HCT116 (cell line): ENCODE measurements around the gene SLIT1. TPM values are rescaled to one million over a fixed set of nuclear protein-coding genes. Genes with fewer than 3 reads are reported as not detected.

ENCODE experiments used
- ATAC-seq: fragments of 200-7000 bp; cut with Tn5 transposase; 2 replicates; pipeline ENCODE4 v1.9.1; 2020; ENCODE audit warnings: mild to moderate bottlenecking, moderate library complexity
- BruUV-seq: library from RNA; stranded (reverse); fragments of 400-500 nt; replicated peaks from 2 replicates; lab custom pipeline; 2021; lab: Mats Ljungman, UMichigan
- CTCF ChIA-PET: fragments of 300-600 bp; sonication (Branson Sonifier 250); formaldehyde crosslinking; loops from one replicate; lab custom pipeline; 2021; ENCODE audit warnings: antibody characterized with exemption; lab: Charles Lee
- POLR2A ChIA-PET: fragments of 300-600, 350-600 bp; sonication (Branson Sonifier 250); formaldehyde crosslinking; loops from one replicate; lab custom pipeline; 2021; ENCODE audit warnings: antibody characterized with exemption; lab: Charles Lee
- RAD21 ChIA-PET, 2 experiments: fragments of 300-600 bp; sonication (Branson Sonifier 250); formaldehyde crosslinking; loops; one replicate each; lab custom pipeline; 2023; ENCODE audit warnings: low total read pairs in 2 of 2; ENCODE audit not compliant: uncharacterized antibody in 2 of 2, unreplicated experiment in 2 of 2, low non-redundant PET in 1 of 2; lab: Charles Lee
- DNase-seq: peaks from one replicate; pipeline ENCODE4 v3.0.0-alpha.2; 2010; ENCODE audit warnings: low read depth, low spot score
- H2AFZ ChIP-seq: fragments of 200-600 bp; shearing (Covaris generic), sonication (generic); 2 replicates; pipeline ENCODE4 v1.6.1; 2017; ENCODE audit warnings: low read depth, mixed run types, mixed read lengths, antibody characterized with exemption, low read length; ENCODE audit not compliant: poor library complexity, severe bottlenecking
- H3K27ac ChIP-seq: 2 replicates; pipeline ENCODE4 v1.5.1; 2012; ENCODE audit warnings: low read depth, low read length
- H3K27me3 ChIP-seq: fragments of 200-600 bp; sonication (generic); 2 replicates; pipeline ENCODE4 v1.6.1; 2016; ENCODE audit warnings: mixed run types, low read length, mixed read lengths; ENCODE audit not compliant: insufficient read depth
- H3K36me3 ChIP-seq, 2 experiments: fragments of 200-500 bp in 1 of 2; fragments of 200-600 bp in 1 of 2; sonication (Bioruptor generic) in 1 of 2; sonication (generic) in 1 of 2; 2 replicates each; pipeline versions ENCODE4 v1.5.1 to v1.6.1; 2014 to 2016; ENCODE audit warnings: low read length in 2 of 2, inconsistent platforms in 1 of 2, mixed read lengths in 1 of 2, mixed run types in 1 of 2; ENCODE audit not compliant: insufficient read depth in 2 of 2, control insufficient read depth in 1 of 2
- H3K4me1 ChIP-seq, 2 experiments: fragments of 200-600 bp in 1 of 2; sonication (generic) in 1 of 2; 2 replicates each; pipeline versions ENCODE4 v1.5.1 to v1.6.1; 2012 to 2017; ENCODE audit warnings: low read length in 2 of 2, inconsistent platforms in 1 of 2, mild to moderate bottlenecking in 1 of 2, mixed read lengths in 1 of 2, mixed run types in 1 of 2, moderate library complexity in 1 of 2; ENCODE audit not compliant: insufficient read depth in 2 of 2, control insufficient read depth in 1 of 2
- H3K4me2 ChIP-seq: fragments of 200-600 bp; sonication (generic); 2 replicates; pipeline ENCODE4 v1.6.1; 2017; ENCODE audit warnings: mixed run types, low read length, mixed read lengths
- H3K4me3 ChIP-seq, 2 experiments: fragments of 200-600 bp in 1 of 2; sonication (generic) in 1 of 2; replicated peaks in 1 of 2; 2 replicates each; pipeline ENCODE4 v1.5.1; 2011 to 2016; ENCODE audit warnings: low read length in 2 of 2, control low read depth in 1 of 2, low read depth in 1 of 2, mild to moderate bottlenecking in 1 of 2, mixed read lengths in 1 of 2, mixed run types in 1 of 2
- H3K79me2 ChIP-seq: fragments of 200-600 bp; sonication (generic); 2 replicates; pipeline ENCODE4 v1.6.1; 2017; ENCODE audit warnings: mild to moderate bottlenecking, mixed run types, low read length, moderate library complexity, mixed read lengths; ENCODE audit not compliant: insufficient read depth
- H3K9ac ChIP-seq: fragments of 200-600 bp; sonication (generic); 2 replicates; pipeline ENCODE4 v1.6.1; 2016; ENCODE audit warnings: low read length, mixed read lengths
- H3K9me2 ChIP-seq: fragments of 200-600 bp; sonication (generic), shearing (Covaris generic); 2 replicates; pipeline ENCODE4 v1.6.1; 2017; ENCODE audit warnings: mixed run types, mild to moderate bottlenecking, moderate library complexity; ENCODE audit not compliant: insufficient read depth
- H3K9me3 ChIP-seq, 2 experiments: fragments of 200-500 bp in 1 of 2; fragments of 200-600 bp in 1 of 2; sonication (Bioruptor generic) in 1 of 2; sonication (generic) in 1 of 2; 2 replicates each; pipeline ENCODE4 v1.6.1; 2014 to 2017; ENCODE audit warnings: low read length in 2 of 2, mixed read lengths in 2 of 2, inconsistent platforms in 1 of 2, low read depth in 1 of 2, mild to moderate bottlenecking in 1 of 2, mixed run types in 1 of 2, moderate library complexity in 1 of 2; ENCODE audit not compliant: control insufficient read depth in 1 of 2, insufficient read depth in 1 of 2
- H4K20me1 ChIP-seq: fragments of 200-600 bp; sonication (generic), shearing (Covaris generic); 2 replicates; pipeline ENCODE4 v1.6.1; 2017; ENCODE audit warnings: mixed run types, mild to moderate bottlenecking, moderate library complexity; ENCODE audit not compliant: insufficient read depth
- CEBPB ChIP-seq: IDR thresholded peaks from 2 replicates; pipeline ENCODE4 v1.6.1; 2012; ENCODE audit warnings: low read depth
- EGR1 ChIP-seq: IDR thresholded peaks from 2 replicates; pipeline ENCODE4 v1.6.1; 2012; ENCODE audit warnings: low read depth
- EZH2 ChIP-seq: fragments of 200-600 bp; sonication (generic); IDR thresholded peaks from 2 replicates; pipeline ENCODE4 v1.6.1; 2017; ENCODE audit warnings: antibody characterized with exemption, mixed run types
- EZH2phosphoT487 ChIP-seq: fragments of 200-600 bp; IDR thresholded peaks from 2 replicates; pipeline ENCODE4 v1.6.1; 2018; ENCODE audit warnings: antibody characterized with exemption, borderline replicate concordance
- JUND ChIP-seq: IDR thresholded peaks from 2 replicates; pipeline ENCODE4 v1.6.1; 2012
- RAD21 ChIP-seq: IDR thresholded peaks from 2 replicates; pipeline ENCODE4 v1.6.1; 2012; ENCODE audit warnings: low read depth, mild to moderate bottlenecking
- SRF ChIP-seq: IDR thresholded peaks from 2 replicates; pipeline ENCODE4 v1.6.1; 2012; ENCODE audit warnings: low read depth
- ZNF274 ChIP-seq: fragments of 200-500 bp; sonication (Bioruptor generic); IDR thresholded peaks from 2 replicates; pipeline ENCODE4 v1.6.1; 2014; ENCODE audit warnings: mild to moderate bottlenecking, low read depth, low read length, inconsistent platforms
- intact Hi-C: fragments of 100-400 bp; cut with micrococcal nuclease; formaldehyde crosslinking; loops from 2 replicates; pipeline ENCODE4 v1.10.0; 2022
- total RNA-seq: library from RNA; stranded (reverse); gene quantifications from one replicate; pipeline ENCODE4 v1.2.1, GENCODE V29; 2021; ENCODE audit not compliant: unreplicated experiment
- TF ChIP-seq, protein P1 (sequence below): IDR thresholded peaks from 2 replicates; pipeline ENCODE4 v1.6.1; 2012; ENCODE audit warnings: low read depth
- TF ChIP-seq, protein P2 (sequence below), 3 experiments: fragments of 200-600 bp in 1 of 3; sonication (generic) in 1 of 3; IDR thresholded peaks in 2 of 3; conservative IDR thresholded peaks in 1 of 3; 2 replicates each; pipeline ENCODE4 v1.5.1; 2012 to 2017; ENCODE audit warnings: low read depth in 2 of 3, low read length in 2 of 3, antibody characterized with exemption in 1 of 3, borderline replicate concordance in 1 of 3, control low read depth in 1 of 3, mild to moderate bottlenecking in 1 of 3, mixed read lengths in 1 of 3, mixed run types in 1 of 3, moderate library complexity in 1 of 3; ENCODE audit not compliant: insufficient read depth in 1 of 3

Gene SLIT1
- total RNA-seq, 1 experiment from 2014 or later = 0.42 TPM

DNA sequence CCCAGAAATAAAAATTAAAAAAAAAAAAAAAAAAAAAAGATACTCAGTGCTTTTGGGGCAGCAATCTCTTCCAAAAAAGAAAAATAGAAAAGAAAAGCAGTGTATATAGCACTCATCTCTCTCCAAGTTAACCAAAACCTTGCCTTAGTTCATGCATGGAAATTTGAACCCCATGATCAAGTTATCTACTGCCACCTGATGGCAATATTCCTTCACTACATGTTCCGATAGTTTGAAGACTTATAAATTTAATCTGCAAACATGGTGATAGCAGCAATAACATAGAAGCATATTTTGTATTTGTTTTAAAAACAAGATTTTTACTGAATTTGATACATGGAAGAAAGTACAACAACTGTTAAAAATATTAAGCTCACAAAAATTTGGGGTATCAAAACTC is 48.6 kb upstream of the SLIT1 start:
- intact Hi-C loops = loop anchor here (1.0 kb wide), 2 partner anchors 161 to 197 kb away; no protein-coding TSS in a partner anchor
- CTCF ChIA-PET = interaction anchor here (0.8 kb wide), 1 partner anchor 161 kb away, joined by 3 read pairs; no protein-coding TSS in a partner anchor

DNA sequence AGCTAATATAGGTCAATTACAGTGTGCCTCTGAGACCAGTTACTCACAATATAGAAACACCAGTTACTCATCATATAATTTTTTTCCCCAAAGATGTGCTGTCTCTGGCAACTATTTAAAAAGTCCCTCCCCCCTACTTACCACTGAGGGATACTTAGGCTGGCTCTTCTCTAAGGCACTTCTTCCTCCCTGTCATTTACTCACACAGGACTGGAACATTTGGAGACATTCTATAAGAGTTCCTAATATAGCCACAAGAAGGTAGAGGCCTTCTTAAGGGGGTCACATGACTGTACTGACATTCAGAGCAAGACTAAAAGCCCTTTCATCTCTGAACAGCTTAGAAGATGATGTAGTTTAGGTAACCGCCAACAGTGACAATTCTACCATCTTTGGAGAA is 44.4 kb upstream of the SLIT1 start:
- no peaks in the 10 kb centered on the region for H3K27me3 ChIP-seq
- DNase-seq (no peak), ATAC-seq (no peak; the same call in 1 of the 2 replicates)
- ChIA-PET POLR2A (interaction anchor here (0.7 kb wide), 1 partner anchor 8 kb away, joined by 3 read pairs; no protein-coding TSS in a partner anchor), CTCF (interaction anchor here (2.0 kb wide), 1 partner anchor 20 kb away, joined by 4 read pairs; no protein-coding TSS in a partner anchor), RAD21 (no interaction called here)
- no peak overlapping the region for H3K9ac ChIP-seq
- no peak overlapping the region for H3K27ac ChIP-seq
- H3K9me2 ChIP-seq = no peaks in the 10 kb centered on the region
- no TSS peak for BruUV-seq
- no peaks in the 10 kb centered on the region for H3K4me1 ChIP-seq
- no peak overlapping the region for H3K4me2 ChIP-seq
- H3K79me2 ChIP-seq = no peaks in the 10 kb centered on the region
- no peaks in the 10 kb centered on the region for H4K20me1 ChIP-seq
- no peaks in the 10 kb centered on the region for H3K9me3 ChIP-seq
- no peak for TF ChIP-seq ZNF274
- TF ChIP-seq EGR1 = no peak
- no peak for TF ChIP-seq JUND
- no peak for TF ChIP-seq SRF
- TF ChIP-seq, protein P1, sequence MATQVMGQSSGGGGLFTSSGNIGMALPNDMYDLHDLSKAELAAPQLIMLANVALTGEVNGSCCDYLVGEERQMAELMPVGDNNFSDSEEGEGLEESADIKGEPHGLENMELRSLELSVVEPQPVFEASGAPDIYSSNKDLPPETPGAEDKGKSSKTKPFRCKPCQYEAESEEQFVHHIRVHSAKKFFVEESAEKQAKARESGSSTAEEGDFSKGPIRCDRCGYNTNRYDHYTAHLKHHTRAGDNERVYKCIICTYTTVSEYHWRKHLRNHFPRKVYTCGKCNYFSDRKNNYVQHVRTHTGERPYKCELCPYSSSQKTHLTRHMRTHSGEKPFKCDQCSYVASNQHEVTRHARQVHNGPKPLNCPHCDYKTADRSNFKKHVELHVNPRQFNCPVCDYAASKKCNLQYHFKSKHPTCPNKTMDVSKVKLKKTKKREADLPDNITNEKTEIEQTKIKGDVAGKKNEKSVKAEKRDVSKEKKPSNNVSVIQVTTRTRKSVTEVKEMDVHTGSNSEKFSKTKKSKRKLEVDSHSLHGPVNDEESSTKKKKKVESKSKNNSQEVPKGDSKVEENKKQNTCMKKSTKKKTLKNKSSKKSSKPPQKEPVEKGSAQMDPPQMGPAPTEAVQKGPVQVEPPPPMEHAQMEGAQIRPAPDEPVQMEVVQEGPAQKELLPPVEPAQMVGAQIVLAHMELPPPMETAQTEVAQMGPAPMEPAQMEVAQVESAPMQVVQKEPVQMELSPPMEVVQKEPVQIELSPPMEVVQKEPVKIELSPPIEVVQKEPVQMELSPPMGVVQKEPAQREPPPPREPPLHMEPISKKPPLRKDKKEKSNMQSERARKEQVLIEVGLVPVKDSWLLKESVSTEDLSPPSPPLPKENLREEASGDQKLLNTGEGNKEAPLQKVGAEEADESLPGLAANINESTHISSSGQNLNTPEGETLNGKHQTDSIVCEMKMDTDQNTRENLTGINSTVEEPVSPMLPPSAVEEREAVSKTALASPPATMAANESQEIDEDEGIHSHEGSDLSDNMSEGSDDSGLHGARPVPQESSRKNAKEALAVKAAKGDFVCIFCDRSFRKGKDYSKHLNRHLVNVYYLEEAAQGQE = no peak
- TF ChIP-seq EZH2phosphoT487 = no peak
- no peak overlapping the region for H2AFZ ChIP-seq
- intact Hi-C loops = no loop called here
- H3K4me3 ChIP-seq = no peak overlapping the region
- H3K36me3 ChIP-seq = 0 out of 4 replicates have a peak, but pooled peaks cover 2 to 14% of the 10 kb centered on the region in 2 experiments

More for the DNA sequence above, 48.6 kb upstream of the SLIT1 start:
- Histone ChIP-seq H3K36me3 (peaks cover 0 to 1% of the 10 kb centered on the region in 2 experiments; a peak in 1 of 4 replicates), H2AFZ (no peak overlapping the region), H3K4me2 (no peak overlapping the region), H3K9me2 (no peaks in the 10 kb centered on the region), H3K4me1 (no peaks in the 10 kb centered on the region), H3K9me3 (no peaks in the 10 kb centered on the region), H3K4me3 (no peak overlapping the region), H3K27ac (no peak overlapping the region), H3K9ac (no peak overlapping the region)
- DNase-seq = peak; percentile 12
- POLR2A ChIA-PET = no interaction called here
- no peak for TF ChIP-seq EGR1
- TF ChIP-seq EZH2 = no peak
- TF ChIP-seq RAD21 = peak; percentile 69
- no peak for TF ChIP-seq CEBPB
- TF ChIP-seq EZH2phosphoT487 = no peak
- TF ChIP-seq, protein P2, sequence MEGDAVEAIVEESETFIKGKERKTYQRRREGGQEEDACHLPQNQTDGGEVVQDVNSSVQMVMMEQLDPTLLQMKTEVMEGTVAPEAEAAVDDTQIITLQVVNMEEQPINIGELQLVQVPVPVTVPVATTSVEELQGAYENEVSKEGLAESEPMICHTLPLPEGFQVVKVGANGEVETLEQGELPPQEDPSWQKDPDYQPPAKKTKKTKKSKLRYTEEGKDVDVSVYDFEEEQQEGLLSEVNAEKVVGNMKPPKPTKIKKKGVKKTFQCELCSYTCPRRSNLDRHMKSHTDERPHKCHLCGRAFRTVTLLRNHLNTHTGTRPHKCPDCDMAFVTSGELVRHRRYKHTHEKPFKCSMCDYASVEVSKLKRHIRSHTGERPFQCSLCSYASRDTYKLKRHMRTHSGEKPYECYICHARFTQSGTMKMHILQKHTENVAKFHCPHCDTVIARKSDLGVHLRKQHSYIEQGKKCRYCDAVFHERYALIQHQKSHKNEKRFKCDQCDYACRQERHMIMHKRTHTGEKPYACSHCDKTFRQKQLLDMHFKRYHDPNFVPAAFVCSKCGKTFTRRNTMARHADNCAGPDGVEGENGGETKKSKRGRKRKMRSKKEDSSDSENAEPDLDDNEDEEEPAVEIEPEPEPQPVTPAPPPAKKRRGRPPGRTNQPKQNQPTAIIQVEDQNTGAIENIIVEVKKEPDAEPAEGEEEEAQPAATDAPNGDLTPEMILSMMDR (IDR thresholded peaks at IDR 0.05 in 2 of 3, conservative IDR thresholded peaks at IDR 0.05 in 1 of 3; ENCODE audit: borderline replicate concordance in 1 of 3, insufficient read depth in 1 of 3, low read depth in 2 of 3, low read length in 2 of 3) = peak; percentile 54 to 75 (median 64); a peak in 5 of 6 replicates
- TF ChIP-seq, all 23 proteins: peak for 2
- Histone ChIP-seq H3K27me3 (no peaks in the 10 kb centered on the region), H4K20me1 (no peaks in the 10 kb centered on the region), H3K79me2 (no peaks in the 10 kb centered on the region)
- BruUV-seq = no TSS peak
- ATAC-seq = peak; percentile 44; the same call in 1 of the 2 replicates
- RAD21 ChIA-PET = no interaction called here
